Ovary (tissue), 9 donors: ENCODE results near the gene SETBP1. TPM values are rescaled to one million over a fixed set of nuclear protein-coding genes. Genes with fewer than 3 reads are reported as not detected.

Experiments
- DNase-seq, 5 donors: peaks; one replicate each; pipeline ENCODE4 v3.0.0-alpha.2; 2019 to 2020
- H3K27ac ChIP-seq, 2 donors: fragments of 200-600 bp; one replicate each; pipeline versions ENCODE4 v1.5.1 to v1.8.0; 2019 to 2022
- H3K27me3 ChIP-seq: fragments of 200-600 bp; one replicate; pipeline ENCODE4 v1.8.0; 2022
- H3K36me3 ChIP-seq: fragments of 200-600 bp; sonication (generic); one replicate; pipeline ENCODE4 v1.5.1; 2019
- H3K4me1 ChIP-seq: one replicate; pipeline ENCODE4 v1.8.1; 2013; ENCODE audit warnings: mild to moderate bottlenecking, moderate library complexity; ENCODE audit not compliant: insufficient read depth
- H3K4me3 ChIP-seq: fragments of 200-600 bp; sonication (generic); one replicate; pipeline ENCODE4 v1.5.1; 2017
- H3K9me3 ChIP-seq, 2 donors: fragments of 200-600 bp in 1 of 2; sonication (generic) in 1 of 2; one replicate each; pipeline versions ENCODE4 v1.5.1 to v1.8.1; 2013 to 2019; ENCODE audit warnings: mild to moderate bottlenecking in 1 of 2, moderate library complexity in 1 of 2
- CTCF ChIP-seq, 3 donors: fragments of 450-650 bp in 2 of 3; fragments of 200-600 bp in 1 of 3; IDR thresholded peaks; one replicate each; pipeline versions ENCODE4 v1.5.1 to v1.8.0; 2016 to 2022; ENCODE audit warnings: antibody characterized with exemption in 3 of 3, mild to moderate bottlenecking in 1 of 3
- EP300 ChIP-seq: sonication (generic); formaldehyde crosslinking; IDR thresholded peaks from one replicate; pipeline ENCODE4 v1.6.1; 2017; ENCODE audit warnings: antibody characterized with exemption
- POLR2A ChIP-seq: fragments of 450-650 bp; IDR thresholded peaks from one replicate; pipeline ENCODE4 v1.6.1; 2017; ENCODE audit warnings: antibody characterized with exemption, mild to moderate bottlenecking, moderate library complexity
- WGBS, 3 donors: extraction: QIAGEN DNeasy Blood & Tissue Kit in 1 of 3; methylation state at CpG; one replicate each; pipeline versions ENCODE4 v1.1.5 to v1.1.7; 2013 to 2017; 5-methylcytosine and 5-hydroxymethylcytosine counted together
- intact Hi-C, 4 donors: fragments of 100-400 bp; cut with DNase I; formaldehyde crosslinking; loops; one replicate each; pipeline versions ENCODE4 v1.11.0 to v1.15.1; 2022 to 2023
- polyA plus RNA-seq, 2 donors: library from polyadenylated mRNA; stranded (reverse); fragments of 200-250 nt in 1 of 2; fragments of 350-450 nt in 1 of 2; fragmentation: Illumina TruSeq in 1 of 2; extraction: RNeasy Lipid Tissue Mini Kit (QIAGEN cat#74804) in 1 of 2; gene quantifications; one replicate each; pipeline ENCODE4 v1.2.3, GENCODE V29; 2013 to 2014
- total RNA-seq, 7 donors: library from RNA; depleted of rRNA in 2 of 7; stranded (reverse); fragments of >200 nt in 2 of 7; fragmentation: NEBNext Ultra II Directional in 3 of 7; extraction: Animal tissue kit (Norgen Biotek cat#: 25700) in 3 of 7; gene quantifications; one replicate each; pipeline versions ENCODE4 v1.1.0 to v1.2.4, GENCODE V29; 2016 to 2023
- donor health status: DM: no; HTN: no; CAD: no; lungs with moderate emphysema.
- donor health status: DM: no; HTN: no; CAD: no.
- donor health status: Bipolar disorder and iron deficiency.
- donor health status: DM: yes; HTN: yes; CAD: no.
- donor health status: DM: no; HTN: no; CAD: no.
- donor health status: DM: yes; HTN: yes; CAD: no.

SETBP1 gene
- total and polyA plus RNA-seq, 9 donors, result 7.8 to 53.7 (median 28.4) TPM

GRCh38 chr18:44795241-44795640, 114.6 kb downstream of the SETBP1 start:
- intact Hi-C loops, result loop anchor here in 1 of 4 donors (10.0 kb wide), 1 partner anchor 100 kb away; no protein-coding TSS in a partner anchor
- TF ChIP-seq POLR2A (no peak), CTCF (IDR thresholded peaks at IDR 0.05) (no peak), EP300 (no peak)
- no peak for DNase-seq
- Histone ChIP-seq H3K36me3 (no peaks in the 10 kb centered on the region), H3K4me1 (peaks cover 18% of the 10 kb centered on the region), H3K27me3 (no peaks in the 10 kb centered on the region), H3K4me3 (no peak overlapping the region), H3K27ac (no peak overlapping the region), H3K9me3 (no peaks in the 10 kb centered on the region)
- WGBS, 3 donors, result 93 to 96% (median 95%) methylated on average over 4 of the region's 4 CpGs

GRCh38 chr18:44796429-44797428, 116.0 kb downstream of the SETBP1 start:
- H3K4me1 ChIP-seq, result peaks cover 7% of the 10 kb centered on the region

GRCh38 chr18:44798433-44799048, 117.9 kb downstream of the SETBP1 start:
- H3K27ac ChIP-seq, result no peak overlapping the region
- intact Hi-C loops, result loop anchor here in 1 of 4 donors (10.0 kb wide), 1 partner anchor 104 kb away; no protein-coding TSS in a partner anchor

More at GRCh38 chr18:44796429-44797428, 116.0 kb downstream of the SETBP1 start:
- no peaks in the 10 kb centered on the region for H3K27me3 ChIP-seq
- intact Hi-C loops, result loop anchor here in 1 of 4 donors (10.0 kb wide), 1 partner anchor 102 kb away; no protein-coding TSS in a partner anchor
- DNase-seq, result no peak
- no peak overlapping the region for H3K27ac ChIP-seq
- no peak overlapping the region for H3K4me3 ChIP-seq
- TF ChIP-seq POLR2A, result no peak
- TF ChIP-seq CTCF (IDR thresholded peaks at IDR 0.05), result no peak
- no peak for TF ChIP-seq EP300
- no peaks in the 10 kb centered on the region for H3K36me3 ChIP-seq
- WGBS, 3 donors, result 93 to 97% (median 93%) methylated on average over 6 of the region's 6 CpGs
- H3K9me3 ChIP-seq, result no peaks in the 10 kb centered on the region

More at GRCh38 chr18:44798433-44799048, 117.9 kb downstream of the SETBP1 start:
- TF ChIP-seq POLR2A (no peak), CTCF (IDR thresholded peaks at IDR 0.05) (no peak), EP300 (no peak)
- H3K4me3 ChIP-seq, result no peak overlapping the region
- WGBS, 3 donors, result 85 to 92% (median 90%) methylated on average over 3 of the region's 3 CpGs
- peaks cover 3% of the 10 kb centered on the region for H3K4me1 ChIP-seq
- H3K36me3 ChIP-seq, result no peaks in the 10 kb centered on the region
- no peaks in the 10 kb centered on the region for H3K27me3 ChIP-seq
- no peaks in the 10 kb centered on the region for H3K9me3 ChIP-seq
- no peak for DNase-seq
